Activated T-cell treated with anti-CD3 and anti-CD28 coated beads, Interleukin-2, amount 50 U/mL, for 72 hours (primary cell): ENCODE results near the gene USP14. TPM values are rescaled to one million over a fixed set of nuclear protein-coding genes. Genes with fewer than 3 reads are reported as not detected.

Experiments
- ATAC-seq, 2 donors: fragments of 150-1000 bp; cut with Tn5 transposase; replicated peaks in 1 of 2; 2 replicates each; pipeline ENCODE4 v1.10.0; 2021; ENCODE audit warnings: moderate library complexity in 2 of 2, mild to moderate bottlenecking in 1 of 2
- DNase-seq, 2 donors: peaks; one replicate each; pipeline ENCODE4 v3.0.0; 2021 to 2022; ENCODE audit warnings: mixed read lengths in 1 of 2
- H3K27ac Mint-ChIP-seq: one replicate; pipeline ENCODE4 v1.8.0; 2022; ENCODE audit warnings: mild to moderate bottlenecking, moderate library complexity, mixed read lengths
- H3K27me3 Mint-ChIP-seq: one replicate; pipeline ENCODE4 v1.8.0; 2022; ENCODE audit warnings: low read depth, mixed read lengths
- H3K36me3 Mint-ChIP-seq, 2 donors: one replicate each; pipeline ENCODE4 v1.8.0; 2022; ENCODE audit warnings: mixed read lengths in 2 of 2, mild to moderate bottlenecking in 1 of 2; ENCODE audit not compliant: insufficient read depth in 2 of 2
- H3K4me1 Mint-ChIP-seq: one replicate; pipeline ENCODE4 v1.8.0; 2022; ENCODE audit warnings: low read depth, mixed read lengths
- H3K4me3 Mint-ChIP-seq, 2 donors: one replicate each; pipeline ENCODE4 v1.8.0; 2022; ENCODE audit warnings: mild to moderate bottlenecking in 2 of 2, mixed read lengths in 2 of 2, moderate library complexity in 2 of 2
- H3K9me3 Mint-ChIP-seq, 2 donors: one replicate each; pipeline ENCODE4 v1.8.0; 2022; ENCODE audit warnings: mixed read lengths in 2 of 2
- total RNA-seq, 2 donors: library from RNA; stranded (reverse); gene quantifications; one replicate each; pipeline ENCODE4 v1.2.3, GENCODE V29; 2022

USP14 gene
- total RNA-seq, 2 donors from 2014 or later, result 65.1 to 80.4 TPM

DNA sequence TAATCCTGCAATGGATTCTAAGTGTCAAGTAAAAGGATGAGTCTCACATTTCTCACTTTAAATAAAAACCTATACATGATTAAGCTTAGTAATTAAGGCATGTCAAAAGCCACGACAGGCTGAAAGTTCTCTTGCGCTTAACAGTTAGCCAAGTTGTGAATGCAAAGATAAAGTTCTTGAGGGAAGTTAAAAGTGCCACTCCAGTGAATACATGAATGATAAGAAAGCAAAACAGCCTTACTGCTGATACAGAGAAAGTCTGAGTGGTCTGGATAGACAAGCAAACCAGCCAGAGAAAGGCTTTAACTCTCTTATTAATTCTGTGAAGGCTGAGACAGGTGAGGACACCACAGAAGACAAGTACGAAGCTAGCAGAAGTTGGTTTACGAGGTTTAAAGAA is 96.8 kb downstream of the USP14 start:
- Mint-ChIP-seq H3K36me3 (peaks cover 21 to 41% of the 10 kb centered on the region in 2 donors), H3K9me3 (no peaks in the 10 kb centered on the region), H3K4me1 (peaks cover 5% of the 10 kb centered on the region), H3K4me3 (no peak overlapping the region), H3K27me3 (no peaks in the 10 kb centered on the region), H3K27ac (no peak overlapping the region)
- DNase-seq (no peak), ATAC-seq (no peak)

DNA sequence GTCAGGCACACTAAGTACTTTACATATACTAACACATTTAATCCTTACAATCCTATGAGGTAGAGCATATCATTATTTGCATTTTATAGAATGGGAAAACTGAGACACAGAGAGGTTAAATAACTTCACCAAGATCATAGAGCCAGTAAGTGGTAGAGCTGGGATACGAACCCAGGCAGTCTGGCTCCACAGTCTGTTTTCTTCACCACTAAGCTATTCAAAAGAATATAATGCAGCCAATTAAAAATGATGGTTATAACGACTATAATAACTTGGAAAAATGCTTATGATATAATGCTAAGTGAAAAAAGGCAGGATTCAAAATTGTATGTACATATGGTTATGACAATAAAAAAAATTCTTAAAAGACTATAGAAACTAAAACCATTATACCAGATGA is 102.2 kb downstream of the USP14 start:
- Mint-ChIP-seq H3K4me3 (no peak overlapping the region), H3K4me1 (peaks cover 10% of the 10 kb centered on the region), H3K27me3 (no peaks in the 10 kb centered on the region), H3K9me3 (no peaks in the 10 kb centered on the region), H3K36me3 (peaks cover 19 to 36% of the 10 kb centered on the region in 2 donors), H3K27ac (no peak overlapping the region)
- DNase-seq (no peak), ATAC-seq (no peak)

GRCh38 chr18:261398-262073 is 103.2 kb downstream of the USP14 start:
- Mint-ChIP-seq H3K27ac (no peak overlapping the region), H3K4me3 (no peak overlapping the region), H3K36me3 (peaks cover 17 to 29% of the 10 kb centered on the region in 2 donors), H3K27me3 (no peaks in the 10 kb centered on the region), H3K4me1 (peaks cover 16% of the 10 kb centered on the region), H3K9me3 (no peaks in the 10 kb centered on the region)
- DNase-seq (no peak), ATAC-seq (no peak)

Other genes with a start within 250 kb of the USP14 start
- gene TUBB8B, start 108.9 kb upstream of the USP14 start, total RNA-seq, result not detected
- gene THOC1, start 109.5 kb downstream of the USP14 start, total RNA-seq, result 100 to 1,000 TPM in 1 of 2 donors, 10 to 100 TPM in 1; 76.6 to 111 TPM